Epithelial cell of esophagus (primary cell): Measurements from ENCODE around the gene TASL.
A peak's percentile ranks its signal among the peaks of the same experiment; 100 is the strongest.
"Not testable (repeated sequence)": the region's sequence is repeated elsewhere in the genome, so short reads cannot be mapped to it uniquely, and the experiment has no call there.

Source experiments
- DNase-seq: peaks from one replicate; pipeline ENCODE4 v3.0.0; 2010; ENCODE audit warnings: low read depth
- H3K4me3 ChIP-seq: 2 replicates; pipeline ENCODE4 v1.5.1; 2011; ENCODE audit warnings: mild to moderate bottlenecking, low read length, control low read depth
- CTCF ChIP-seq: IDR thresholded peaks from 2 replicates; pipeline ENCODE4 v1.5.1; 2011; ENCODE audit warnings: low read depth, mild to moderate bottlenecking, low read length, control low read depth, inconsistent platforms; ENCODE audit not compliant: insufficient read depth; ENCODE audit errors: missing control alignments

The TASL gene

GRCh38 chrX:30615229-30615628 lies 37.7 kb upstream of the TASL start:
- no peak overlapping the region for H3K4me3 ChIP-seq
- peak; percentile 67 for DNase-seq
- TF ChIP-seq CTCF = no peak

- H3K4me3 ChIP-seq = no peak overlapping the region
- no peak for TF ChIP-seq CTCF
- no peak for DNase-seq
Observed at GRCh38 chrX:30613721-30614120, 36.2 kb upstream of the TASL start.

- TF ChIP-seq CTCF = no peak
- H3K4me3 ChIP-seq = no peak overlapping the region
- peak; percentile 73 for DNase-seq
Observed at GRCh38 chrX:30612250-30612655, 34.7 kb upstream of the TASL start.

GRCh38 chrX:30610026-30610425 lies 32.5 kb upstream of the TASL start:
- TF ChIP-seq CTCF = no peak
- no peak overlapping the region for H3K4me3 ChIP-seq
- DNase-seq = peak; percentile 4

GRCh38 chrX:30607155-30607554 lies 29.6 kb upstream of the TASL start:
- H3K4me3 ChIP-seq = no peak overlapping the region
- DNase-seq = peak; percentile 88
- TF ChIP-seq CTCF = no peak

- H3K4me3 ChIP-seq, DNase-seq: not testable (repeated sequence)
Observed at GRCh38 chrX:30600269-30601176, 23.0 kb upstream of the TASL start.

- no peak for DNase-seq
- H3K4me3 ChIP-seq = no peak overlapping the region
- TF ChIP-seq CTCF = no peak
Observed at GRCh38 chrX:30597216-30598012, 19.8 kb upstream of the TASL start.
